C1 segment of cervical spinal cord (tissue), 14 donors: ENCODE measurements around the gene NSG1.
A peak's percentile ranks its signal among the peaks of the same experiment; 100 is the strongest.

Experiments used
- DNase-seq, 14 donors: peaks; one replicate each; lab custom pipeline; 2025; lab: John Stamatoyannopoulos, UW

Gene NSG1

DNA sequence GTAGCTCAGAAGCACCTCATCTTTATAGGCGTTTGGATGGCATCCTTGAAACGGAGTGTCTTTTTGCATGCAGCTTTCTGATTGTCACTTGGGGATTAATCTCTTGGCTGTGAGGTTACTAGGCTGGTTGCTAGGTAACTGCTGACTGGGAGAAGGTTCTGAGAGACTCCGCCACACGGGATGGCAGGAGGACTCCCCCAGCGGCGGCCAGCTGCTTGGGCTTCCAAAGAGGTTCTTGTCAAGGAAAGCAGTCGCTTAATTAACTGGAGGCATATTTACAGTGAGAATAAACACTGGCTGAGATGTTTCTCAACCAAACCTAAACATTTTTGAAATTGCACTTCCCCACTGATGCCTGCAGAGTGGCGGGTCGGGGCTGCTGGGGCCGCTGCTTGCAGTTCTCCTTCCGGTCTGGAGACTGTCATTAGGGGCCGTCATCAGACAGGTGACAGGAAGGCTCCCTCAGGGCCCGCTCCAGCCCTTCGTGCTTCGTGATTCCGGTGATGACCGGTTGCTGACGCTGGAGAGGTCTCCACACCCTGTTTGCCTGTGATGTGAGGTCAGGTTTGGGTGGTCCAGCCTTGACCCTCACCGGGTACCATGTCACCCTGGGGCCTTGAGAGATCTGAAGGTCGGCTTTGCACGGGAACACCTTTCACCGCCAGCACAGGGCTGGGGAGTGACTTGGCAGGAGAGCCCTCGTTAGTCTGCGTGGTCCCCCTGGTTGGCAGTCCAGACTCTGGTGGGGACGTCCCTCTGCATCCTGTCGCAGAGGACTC lies 9.1 kb downstream of the NSG1 start:
- peak in 1 of 14 donors; percentile 12 for DNase-seq

DNA sequence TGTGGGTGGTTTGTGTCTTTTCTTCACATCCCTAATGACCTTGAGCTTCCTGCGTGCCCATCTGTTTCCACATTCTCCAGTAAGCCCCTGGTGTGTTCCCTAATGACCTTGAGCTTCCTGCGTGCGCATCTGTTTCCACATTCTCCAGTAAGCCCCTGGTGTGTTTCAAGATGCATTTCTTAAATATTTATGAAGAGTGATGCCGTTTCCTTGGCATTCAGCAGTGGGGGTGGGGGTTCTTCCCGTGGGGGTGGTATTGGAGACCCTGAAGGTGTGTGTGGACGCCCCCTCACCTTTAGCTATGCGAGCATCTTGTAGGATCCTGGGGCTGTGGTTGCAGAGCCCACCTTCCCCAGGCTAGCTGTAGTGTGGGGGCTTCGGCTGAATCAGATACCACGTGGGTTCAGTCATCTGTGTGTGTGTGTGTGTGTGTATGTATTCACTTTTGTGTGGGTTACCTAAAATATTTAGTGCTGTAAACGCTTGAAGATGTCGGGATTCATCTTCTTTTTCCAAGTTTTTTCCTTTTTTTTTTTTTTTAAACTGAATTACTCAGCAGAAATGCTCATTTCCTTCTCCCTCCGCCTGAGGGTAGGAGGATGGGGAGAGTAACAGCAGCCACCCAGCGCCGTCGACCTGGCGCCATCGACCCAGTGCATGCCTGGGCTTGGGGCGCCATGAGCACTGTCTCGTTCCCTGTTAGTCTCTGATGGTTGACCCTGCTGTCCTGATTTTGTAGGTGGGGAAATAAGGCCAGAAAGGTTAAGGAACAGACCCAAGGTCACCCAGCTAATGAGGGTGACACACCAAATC lies 9.9 kb downstream of the NSG1 start:
- no peak for DNase-seq

GRCh38 chr4:4397441-4397819 lies 10.5 kb downstream of the NSG1 start:
- DNase-seq = no peak

GRCh38 chr4:4398430-4398829 lies 11.5 kb downstream of the NSG1 start:
- DNase-seq = no peak

DNA sequence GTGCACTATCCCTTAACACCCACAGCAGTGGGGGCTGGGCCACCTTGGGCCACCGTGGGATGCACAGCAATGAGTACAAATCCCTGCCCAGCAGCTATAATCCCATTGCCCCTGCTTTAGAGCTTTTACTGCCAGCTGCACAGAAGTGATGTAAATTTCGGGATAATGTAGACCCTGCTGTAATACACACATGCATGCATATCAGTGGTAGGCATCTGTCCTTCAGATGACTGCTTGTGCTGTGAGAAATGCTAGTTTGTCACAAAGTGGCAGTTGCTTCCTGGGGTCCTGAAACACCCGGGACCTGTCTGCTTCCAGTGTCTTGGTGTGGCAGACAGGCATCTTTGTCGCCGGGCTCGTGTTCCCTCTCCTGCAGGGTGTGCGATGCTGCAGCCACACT lies 14.1 kb downstream of the NSG1 start:
- DNase-seq = no peak

GRCh38 chr4:4402966-4403365 lies 16.1 kb downstream of the NSG1 start:
- no peak for DNase-seq

DNA sequence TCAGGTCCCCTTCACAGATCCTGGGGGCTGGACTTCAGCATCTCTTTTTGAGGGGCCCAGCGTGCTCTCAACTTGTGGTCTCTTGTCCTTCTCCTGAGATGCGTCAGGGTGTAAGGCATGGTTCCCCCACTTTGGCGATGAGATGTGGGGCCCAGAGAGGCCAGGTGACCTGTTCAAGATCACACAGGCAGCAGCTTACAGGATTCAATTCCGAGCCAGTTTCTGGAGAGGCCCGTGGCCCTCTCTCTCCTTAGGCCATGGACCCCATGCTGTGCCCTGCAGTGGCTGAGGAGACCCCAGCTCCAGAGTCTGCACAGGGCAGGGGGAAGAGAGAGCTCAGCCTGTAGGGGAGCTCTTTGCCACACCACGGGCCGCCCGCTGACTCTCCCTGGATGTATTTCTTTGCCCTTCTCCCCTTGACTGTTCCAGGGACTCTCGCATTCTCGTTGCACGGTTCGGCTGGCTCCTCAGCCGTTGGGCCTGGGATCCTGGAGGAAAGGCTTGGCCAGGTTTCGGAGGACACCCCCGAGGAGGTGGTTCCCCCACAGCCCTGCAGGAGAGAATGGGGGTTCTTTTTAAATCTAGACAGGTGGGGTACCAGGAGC lies 18.6 kb downstream of the NSG1 start:
- no peak for DNase-seq

GRCh38 chr4:4406455-4407298 lies 19.8 kb downstream of the NSG1 start:
- DNase-seq = no peak

GRCh38 chr4:4407299-4408131 lies 20.6 kb downstream of the NSG1 start:
- DNase-seq = no peak

DNA sequence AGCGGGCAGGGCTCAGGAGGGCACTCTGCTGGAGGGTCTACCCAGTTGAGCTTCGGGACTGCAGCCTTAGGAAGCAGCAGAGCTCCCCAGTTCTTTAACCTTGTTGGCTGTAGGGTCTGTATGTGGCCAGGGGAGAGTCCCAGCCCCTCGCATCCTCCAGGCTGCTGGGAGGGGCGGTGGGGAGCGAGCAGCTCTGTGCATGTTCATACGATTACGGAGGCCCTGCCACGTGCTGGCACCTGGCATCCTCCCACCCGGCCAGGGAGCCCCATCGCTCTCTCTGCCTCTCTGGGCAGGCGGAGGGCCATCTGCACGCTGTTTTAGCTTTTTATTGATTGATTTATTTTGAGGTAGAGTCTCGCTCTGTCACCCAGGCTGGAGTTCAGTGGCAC lies 21.2 kb downstream of the NSG1 start:
- DNase-seq = no peak

DNA sequence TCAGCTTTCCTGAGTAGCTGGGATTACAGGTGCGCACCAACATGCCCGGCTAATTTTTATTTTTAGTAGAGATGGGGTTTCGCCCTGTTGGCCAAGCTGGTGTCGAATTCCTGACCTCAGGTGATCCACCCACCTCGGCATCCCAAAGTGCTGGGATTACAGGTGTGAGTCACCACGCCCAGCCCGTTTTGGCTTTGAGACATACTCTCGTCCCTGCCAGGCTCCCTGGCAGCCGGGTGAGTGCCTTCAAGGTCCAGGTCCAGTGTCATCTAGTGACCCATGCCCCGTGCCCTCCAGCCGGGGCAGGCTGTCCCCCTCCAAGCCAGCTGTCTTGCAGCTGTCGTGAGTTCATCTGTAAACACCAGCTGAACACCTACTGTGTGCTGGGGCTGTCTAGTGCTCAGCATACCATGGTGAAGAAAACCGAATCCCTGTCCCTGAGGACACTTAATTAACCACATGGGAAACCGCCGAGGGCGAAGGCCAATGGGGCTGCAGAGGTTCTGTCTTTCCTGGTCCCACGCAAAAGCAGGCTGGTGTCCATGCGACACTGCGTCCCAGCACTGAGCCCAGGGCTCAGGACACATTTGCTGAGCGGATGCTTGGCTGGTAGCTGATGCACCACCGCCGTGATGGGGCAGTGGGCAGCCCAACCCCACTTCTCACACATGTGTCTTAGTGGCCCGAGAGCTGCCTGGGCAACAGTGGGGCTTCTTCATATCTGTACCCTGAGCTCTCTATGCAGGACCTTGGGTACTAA lies 21.9 kb downstream of the NSG1 start:
- DNase-seq = no peak

GRCh38 chr4:4409416-4410115 lies 22.7 kb downstream of the NSG1 start:
- DNase-seq = no peak

GRCh38 chr4:4410271-4410670 lies 23.4 kb downstream of the NSG1 start:
- no peak for DNase-seq

- no peak for DNase-seq
Measured at GRCh38 chr4:4411906-4412305, 25.0 kb downstream of the NSG1 start.

DNA sequence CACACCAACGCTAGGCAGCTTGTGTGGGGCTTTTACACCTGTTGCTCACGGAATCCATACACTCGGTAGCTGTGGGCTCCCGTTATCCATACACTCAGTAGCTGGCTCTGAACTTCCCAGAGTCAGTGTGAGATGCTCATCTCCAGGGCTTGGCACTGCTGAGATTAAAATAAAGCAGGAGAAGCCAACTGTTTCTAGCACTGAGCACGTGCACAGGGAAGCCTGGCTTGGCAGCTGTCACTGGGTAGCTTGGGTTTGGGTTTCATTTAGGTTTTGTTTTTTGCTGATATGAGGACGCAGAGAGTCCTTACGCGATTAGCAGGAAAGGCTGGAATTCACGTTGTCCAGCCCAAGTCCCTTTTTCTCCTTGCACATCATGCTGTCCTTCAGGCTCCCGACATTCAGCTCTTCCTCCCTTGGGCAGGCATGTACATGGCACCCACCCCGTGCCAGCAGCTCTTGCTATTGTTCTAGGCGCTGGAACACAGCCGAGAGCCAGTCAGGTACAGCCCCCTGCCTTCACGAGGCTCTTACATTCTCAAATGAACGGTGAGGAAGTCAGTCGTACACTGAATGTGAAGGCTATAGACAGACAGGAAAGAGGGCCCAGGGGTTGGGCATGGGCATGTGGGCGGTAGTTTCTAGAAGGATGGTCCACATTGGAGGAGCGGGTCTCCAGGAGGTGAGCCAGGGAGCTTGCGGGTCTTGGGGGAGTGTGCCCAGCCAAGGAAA lies 25.9 kb downstream of the NSG1 start:
- DNase-seq = no peak

DNA sequence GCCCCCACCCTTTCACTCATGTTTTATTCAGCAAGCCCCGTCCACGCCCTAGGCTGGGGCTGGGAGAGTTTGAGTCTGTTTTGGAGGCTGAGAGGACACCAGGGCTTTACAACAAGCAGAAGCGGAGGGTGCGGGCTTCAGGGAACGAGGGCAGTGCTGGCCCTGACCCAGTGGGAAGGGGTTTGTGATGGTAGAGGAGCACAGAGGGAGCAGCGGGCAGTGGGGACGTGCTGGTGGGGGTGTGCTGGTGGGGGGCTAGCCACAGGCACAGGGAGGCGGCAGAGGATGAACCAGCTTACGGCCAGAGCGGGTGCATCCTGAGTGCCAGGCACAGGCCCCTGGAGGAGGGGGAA lies 26.4 kb downstream of the NSG1 start:
- DNase-seq = no peak

DNA sequence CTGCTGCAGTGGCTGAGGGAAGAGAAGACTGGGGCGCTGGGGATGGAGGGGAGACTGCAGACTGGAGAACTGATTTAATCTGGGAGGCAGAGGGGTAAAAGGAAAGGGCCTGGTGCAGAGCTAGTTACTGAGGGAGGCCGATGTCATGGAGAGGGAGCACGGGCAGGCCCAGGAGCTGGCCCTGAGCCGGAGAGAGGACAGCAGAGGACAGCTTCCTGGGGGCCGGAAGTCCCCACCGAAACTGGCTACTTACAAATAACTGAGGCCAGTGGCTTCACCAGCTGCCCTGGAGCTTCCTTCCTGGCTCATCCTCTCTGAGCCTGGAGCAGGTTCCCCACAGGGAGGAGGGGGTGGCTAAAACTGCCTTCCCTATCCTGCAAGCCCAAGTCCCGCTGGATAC lies 26.9 kb downstream of the NSG1 start:
- DNase-seq = no peak

GRCh38 chr4:4415107-4415805 lies 28.4 kb downstream of the NSG1 start:
- no peak for DNase-seq
